AG10803 (cell line): Measurements from ENCODE around the gene MDGA2.

Experiments used
- DNase-seq: peaks from one replicate; pipeline ENCODE4 v3.0.0; 2010; ENCODE audit warnings: low read depth
- H3K4me3 ChIP-seq: 2 replicates; pipeline ENCODE4 v1.5.1; 2011; ENCODE audit warnings: mild to moderate bottlenecking, low read length, control low read depth
- TF ChIP-seq, protein P1 (sequence below): conservative IDR thresholded peaks from 2 replicates; pipeline ENCODE4 v1.5.1; 2011; ENCODE audit warnings: mild to moderate bottlenecking, low read length, control low read depth, inconsistent platforms

MDGA2 gene

DNA sequence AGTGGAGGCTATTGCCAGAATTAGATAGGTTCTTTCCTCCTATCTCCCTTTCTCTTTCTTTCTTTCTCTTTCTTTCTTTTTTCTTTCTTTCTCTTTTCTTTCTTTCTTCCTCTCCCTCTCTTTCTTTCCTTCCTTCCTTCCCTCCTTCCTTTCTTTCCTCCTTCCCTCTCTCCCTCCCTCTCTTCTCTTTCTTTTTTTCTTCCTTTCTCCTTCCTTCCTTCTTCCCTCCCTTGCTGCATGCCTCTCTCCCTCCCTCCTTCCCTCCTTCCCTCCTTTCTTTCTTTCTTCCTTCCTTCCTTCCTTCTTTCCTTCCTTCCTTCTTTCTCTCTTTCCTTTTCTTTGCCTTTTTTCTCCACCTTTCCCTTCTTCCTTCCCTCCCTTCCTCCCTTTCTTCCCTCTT is 16.4 kb upstream of the MDGA2 start:
- DNase-seq = no peak
- TF ChIP-seq, protein P1, sequence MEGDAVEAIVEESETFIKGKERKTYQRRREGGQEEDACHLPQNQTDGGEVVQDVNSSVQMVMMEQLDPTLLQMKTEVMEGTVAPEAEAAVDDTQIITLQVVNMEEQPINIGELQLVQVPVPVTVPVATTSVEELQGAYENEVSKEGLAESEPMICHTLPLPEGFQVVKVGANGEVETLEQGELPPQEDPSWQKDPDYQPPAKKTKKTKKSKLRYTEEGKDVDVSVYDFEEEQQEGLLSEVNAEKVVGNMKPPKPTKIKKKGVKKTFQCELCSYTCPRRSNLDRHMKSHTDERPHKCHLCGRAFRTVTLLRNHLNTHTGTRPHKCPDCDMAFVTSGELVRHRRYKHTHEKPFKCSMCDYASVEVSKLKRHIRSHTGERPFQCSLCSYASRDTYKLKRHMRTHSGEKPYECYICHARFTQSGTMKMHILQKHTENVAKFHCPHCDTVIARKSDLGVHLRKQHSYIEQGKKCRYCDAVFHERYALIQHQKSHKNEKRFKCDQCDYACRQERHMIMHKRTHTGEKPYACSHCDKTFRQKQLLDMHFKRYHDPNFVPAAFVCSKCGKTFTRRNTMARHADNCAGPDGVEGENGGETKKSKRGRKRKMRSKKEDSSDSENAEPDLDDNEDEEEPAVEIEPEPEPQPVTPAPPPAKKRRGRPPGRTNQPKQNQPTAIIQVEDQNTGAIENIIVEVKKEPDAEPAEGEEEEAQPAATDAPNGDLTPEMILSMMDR = no peak
- H3K4me3 ChIP-seq = no peak overlapping the region

DNA sequence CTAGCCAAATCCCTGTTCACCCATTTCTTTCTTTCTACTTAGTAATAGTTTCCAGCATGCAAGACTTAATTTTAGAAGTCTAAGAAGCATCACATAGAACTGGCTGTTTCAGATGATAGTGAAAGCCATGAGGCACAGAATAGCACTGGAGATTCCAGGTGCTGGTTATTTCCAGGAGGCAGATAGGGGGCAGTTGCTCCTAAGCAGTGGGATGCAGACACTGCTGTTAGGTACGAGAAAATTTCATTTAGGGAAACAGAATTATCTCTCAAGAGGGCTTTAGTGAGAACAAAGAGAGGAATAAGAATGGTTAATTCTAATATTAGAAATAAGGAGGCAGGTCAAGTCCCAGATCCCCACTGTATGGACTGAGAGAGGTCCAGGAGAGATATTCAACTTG is 3.6 kb upstream of the MDGA2 start:
- no peak overlapping the region for H3K4me3 ChIP-seq
- TF ChIP-seq, protein P1 = no peak
- no peak for DNase-seq

DNA sequence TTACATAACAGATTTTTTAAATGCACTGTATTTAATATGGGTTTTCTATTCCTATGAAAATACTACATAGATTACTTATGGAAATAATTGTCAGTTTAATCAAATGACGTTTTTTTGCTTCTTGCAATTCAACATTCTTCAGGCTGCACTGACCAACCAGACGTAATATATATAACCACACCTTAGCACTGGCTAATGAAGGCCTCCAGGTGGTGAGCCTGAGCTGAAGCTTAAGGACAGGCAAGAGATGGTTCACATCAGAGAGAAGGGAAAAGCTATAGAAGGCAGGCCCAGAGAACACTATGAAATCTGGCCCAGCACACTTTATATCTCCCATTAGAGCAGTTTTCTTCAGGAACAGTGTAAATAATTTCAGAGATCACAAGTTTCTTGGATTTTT is 2.8 kb upstream of the MDGA2 start:
- no peak overlapping the region for H3K4me3 ChIP-seq
- TF ChIP-seq, protein P1 = no peak
- no peak for DNase-seq

DNA sequence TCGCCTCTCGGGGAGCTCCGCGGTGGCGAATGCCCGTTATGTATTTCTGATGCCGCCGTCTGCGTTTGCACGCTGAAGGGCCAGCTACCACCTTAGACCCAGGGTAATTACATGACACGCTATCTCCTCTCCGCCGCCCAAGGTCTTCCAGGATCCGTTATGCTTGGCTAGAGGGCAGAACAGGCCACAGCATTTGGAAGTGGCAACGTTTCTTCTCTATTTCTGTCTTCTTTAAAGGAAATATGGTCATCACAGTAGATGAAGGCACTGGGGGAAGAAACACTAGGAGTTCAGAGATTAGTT is 861 bp upstream of the MDGA2 start:
- TF ChIP-seq, protein P1 = no peak
- no peak overlapping the region for H3K4me3 ChIP-seq
- DNase-seq = no peak

DNA sequence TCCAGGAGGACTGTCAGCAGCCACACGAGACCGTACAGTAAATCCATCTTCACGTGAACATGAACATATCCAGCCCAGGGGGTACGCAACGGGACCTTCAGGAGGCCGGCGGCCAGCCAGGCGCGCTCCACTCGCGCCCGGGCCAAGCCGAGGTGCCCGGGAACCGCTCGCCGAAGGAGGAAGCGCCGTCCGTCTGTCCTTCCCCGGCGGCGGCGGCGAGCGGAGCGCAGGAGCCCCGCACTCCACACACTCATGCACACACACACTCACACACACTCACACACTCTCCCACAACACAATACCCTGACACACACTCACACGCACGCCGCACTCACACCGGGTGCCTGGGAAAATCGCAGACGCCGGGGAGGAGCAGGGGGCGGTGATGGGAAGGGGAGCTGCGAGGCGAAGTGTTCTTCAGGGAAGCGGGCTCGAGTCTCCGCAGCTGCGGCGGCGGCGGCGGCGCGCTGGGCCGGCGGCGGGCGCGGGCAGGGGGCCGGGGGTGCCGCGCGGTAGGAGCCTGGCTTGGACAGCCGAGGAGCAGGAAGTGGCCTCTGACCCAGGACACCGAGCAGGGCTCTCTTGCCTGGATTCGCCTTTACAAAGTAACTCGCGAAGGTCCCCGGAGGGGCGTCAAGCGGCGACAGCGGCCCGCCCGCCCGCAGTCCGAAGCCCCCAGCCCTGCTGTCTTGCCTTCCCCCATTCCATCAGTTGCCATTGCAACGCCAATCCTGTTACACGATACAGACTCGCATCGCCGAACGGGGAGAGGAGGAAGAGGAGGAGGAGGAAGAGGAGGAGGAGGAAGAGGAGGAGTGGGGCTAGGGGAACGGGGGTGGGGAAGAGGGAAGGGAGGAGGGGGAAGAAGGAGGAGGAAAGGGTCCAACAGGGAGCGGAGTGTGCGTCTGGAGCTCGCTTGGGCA is 601 bp downstream of the MDGA2 start:
- DNase-seq = no peak
- TF ChIP-seq, protein P1 = no peak

DNA sequence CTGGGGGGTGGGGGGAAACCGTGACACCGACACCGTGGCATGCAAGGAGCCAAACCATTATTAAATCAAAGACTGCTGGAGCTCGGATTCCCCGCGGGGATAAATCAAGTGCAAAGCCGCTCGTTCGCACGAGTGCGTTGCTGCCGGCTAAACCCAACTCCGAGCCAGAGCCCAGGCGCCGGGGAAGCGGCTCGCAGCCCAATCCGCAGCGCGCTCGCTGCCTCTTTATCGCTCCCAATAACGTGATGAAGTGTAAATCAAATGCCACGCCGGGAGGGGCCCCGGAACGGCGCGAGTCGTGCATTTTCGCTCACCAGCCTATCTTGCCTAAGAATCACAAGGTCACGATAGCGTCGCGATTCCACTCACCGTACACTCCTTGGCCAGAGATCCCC is 1.3 kb downstream of the MDGA2 start:
- DNase-seq = no peak
- H3K4me3 ChIP-seq = no peak overlapping the region
- TF ChIP-seq, protein P1 = no peak

More for the DNA sequence above, 601 bp downstream of the MDGA2 start:
- H3K4me3 ChIP-seq = no peak overlapping the region
